ENCODE measurements around the gene SPATA17.

SPATA17 gene

GRCh38 chr1:217911908-217912307 lies 280.8 kb downstream of the SPATA17 start:
- DNase-seq (ENCODE audit: insufficient read length, low spot score) = no peak
- TF ChIP-seq POLR2A (IDR thresholded peaks at IDR 0.05; ENCODE audit: low read depth, low read length) = no peak
- TF ChIP-seq SPI1 (IDR thresholded peaks at IDR 0.05; ENCODE audit: low read depth, low read length) = no peak
- TF ChIP-seq POLR2AphosphoS5 (IDR thresholded peaks at IDR 0.05; ENCODE audit: low read depth, low read length) = no peak
- TF ChIP-seq PAX5 (IDR thresholded peaks at IDR 0.05; ENCODE audit: insufficient read depth, low read length, severe bottlenecking) = no peak
- TF ChIP-seq POU2F2 (IDR thresholded peaks at IDR 0.05; ENCODE audit: low read depth, low read length) = no peak
- TF ChIP-seq TAF1 (IDR thresholded peaks at IDR 0.05; ENCODE audit: low read depth, low read length) = no peak
- no peak for FAIRE-seq

GRCh38 chr1:217917281-217917887 lies 286.2 kb downstream of the SPATA17 start:
- no peak for DNase-seq (ENCODE audit: insufficient read length, low spot score)
- TF ChIP-seq POLR2A (IDR thresholded peaks at IDR 0.05; ENCODE audit: low read depth, low read length) (no peak), POU2F2 (IDR thresholded peaks at IDR 0.05; ENCODE audit: low read depth, low read length) (no peak), TAF1 (IDR thresholded peaks at IDR 0.05; ENCODE audit: low read depth, low read length) (no peak)
- no peak for FAIRE-seq

GRCh38 chr1:217919683-217920388 lies 288.7 kb downstream of the SPATA17 start:
- TF ChIP-seq SPI1 (IDR thresholded peaks at IDR 0.05; ENCODE audit: low read depth, low read length) (no peak), POLR2AphosphoS5 (IDR thresholded peaks at IDR 0.05; ENCODE audit: low read depth, low read length) (no peak), POU2F2 (IDR thresholded peaks at IDR 0.05; ENCODE audit: low read depth, low read length) (no peak), POLR2A (IDR thresholded peaks at IDR 0.05; ENCODE audit: low read depth, low read length) (no peak), PAX5 (IDR thresholded peaks at IDR 0.05; ENCODE audit: insufficient read depth, low read length, severe bottlenecking) (no peak), TAF1 (IDR thresholded peaks at IDR 0.05; ENCODE audit: low read depth, low read length) (no peak)
- FAIRE-seq (no peak), DNase-seq (ENCODE audit: insufficient read length, low spot score) (no peak)

Measured in GM12891 (cell line).